Psoas muscle (tissue), 8 donors: ENCODE results near the gene FAM187B. TPM values are rescaled to one million over a fixed set of nuclear protein-coding genes. Genes with fewer than 3 reads are reported as not detected.

Experiments used
- ATAC-seq, 4 donors: fragments of 200-7000 bp; cut with Tn5 transposase; one replicate each; pipeline ENCODE4 v1.9.1; 2020; ENCODE audit warnings: moderate library complexity in 3 of 4, mild to moderate bottlenecking in 2 of 4
- DNase-seq, 2 donors: peaks; one replicate each; pipeline ENCODE4 v3.0.0-alpha.2; 2020
- H3K27ac ChIP-seq: fragments of 200-600 bp; one replicate; pipeline ENCODE4 v1.8.0; 2022
- H3K27me3 ChIP-seq, 3 donors: fragments of 200-600 bp in 1 of 3; one replicate each; pipeline versions ENCODE4 v1.6.1 to v1.8.0; 2013 to 2022; ENCODE audit warnings: low read length in 2 of 3, mild to moderate bottlenecking in 2 of 3, moderate library complexity in 1 of 3; ENCODE audit not compliant: insufficient read depth in 3 of 3
- H3K36me3 ChIP-seq, 2 donors: fragments of 200-600 bp in 1 of 2; one replicate each; pipeline versions ENCODE4 v1.6.1 to v1.8.0; 2013 to 2022; ENCODE audit warnings: low read depth in 1 of 2, mild to moderate bottlenecking in 1 of 2, moderate library complexity in 1 of 2; ENCODE audit not compliant: insufficient read depth in 1 of 2
- H3K4me1 ChIP-seq: fragments of 200-600 bp; one replicate; pipeline ENCODE4 v1.8.0; 2022
- H3K4me3 ChIP-seq: fragments of 200-600 bp; one replicate; pipeline ENCODE4 v1.8.0; 2022; ENCODE audit warnings: mild to moderate bottlenecking
- H3K9me3 ChIP-seq: fragments of 200-600 bp; one replicate; pipeline ENCODE4 v1.8.0; 2022
- WGBS, 3 donors: extraction: QIAGEN DNeasy Blood & Tissue Kit; methylation state at CpG; one replicate each; pipeline versions ENCODE4 v1.1.6 to v1.1.7; 2013; 5-methylcytosine and 5-hydroxymethylcytosine counted together
- intact Hi-C, 2 donors: fragments of 100-400 bp; cut with DNase I; formaldehyde crosslinking; loops; one replicate each; pipeline versions ENCODE4 v1.11.0 to v1.14.2; 2022
- polyA plus RNA-seq, 3 donors: library from polyadenylated mRNA; stranded (reverse); fragments of 200-250 nt; gene quantifications; one replicate each; pipeline ENCODE4 v1.2.3, GENCODE V29; 2013
- total RNA-seq, 4 donors: library from RNA; stranded (reverse); fragmentation: NEBNext Ultra II Directional in 2 of 4; extraction: Animal tissue kit (Norgen Biotek cat#: 25700) in 2 of 4; gene quantifications; one replicate each; pipeline versions ENCODE4 v1.2.1 to v1.2.4, GENCODE V29; 2021 to 2023
- TF ChIP-seq, protein P1 (sequence below): fragments of 200-600 bp; IDR thresholded peaks from one replicate; pipeline ENCODE4 v1.8.0; 2022; ENCODE audit warnings: antibody characterized with exemption
- donor health status: healthy with polysubstance abuse.
- donor health status: DM: no; HTN: no; CAD: no; lungs with moderate emphysema.
- donor health status: Bipolar disorder and iron deficiency.
- donor health status: healthy.
- donor health status: DM: yes; HTN: yes; CAD: no.
- donor health status: DM: no; HTN: no; CAD: no.
- donor health status: DM: no; HTN: no; CAD: no.
- donor health status: DM: yes; HTN: yes; CAD: no.

FAM187B gene
- total and polyA plus RNA-seq, 7 donors = 0.03 TPM; not detected in 6

DNA sequence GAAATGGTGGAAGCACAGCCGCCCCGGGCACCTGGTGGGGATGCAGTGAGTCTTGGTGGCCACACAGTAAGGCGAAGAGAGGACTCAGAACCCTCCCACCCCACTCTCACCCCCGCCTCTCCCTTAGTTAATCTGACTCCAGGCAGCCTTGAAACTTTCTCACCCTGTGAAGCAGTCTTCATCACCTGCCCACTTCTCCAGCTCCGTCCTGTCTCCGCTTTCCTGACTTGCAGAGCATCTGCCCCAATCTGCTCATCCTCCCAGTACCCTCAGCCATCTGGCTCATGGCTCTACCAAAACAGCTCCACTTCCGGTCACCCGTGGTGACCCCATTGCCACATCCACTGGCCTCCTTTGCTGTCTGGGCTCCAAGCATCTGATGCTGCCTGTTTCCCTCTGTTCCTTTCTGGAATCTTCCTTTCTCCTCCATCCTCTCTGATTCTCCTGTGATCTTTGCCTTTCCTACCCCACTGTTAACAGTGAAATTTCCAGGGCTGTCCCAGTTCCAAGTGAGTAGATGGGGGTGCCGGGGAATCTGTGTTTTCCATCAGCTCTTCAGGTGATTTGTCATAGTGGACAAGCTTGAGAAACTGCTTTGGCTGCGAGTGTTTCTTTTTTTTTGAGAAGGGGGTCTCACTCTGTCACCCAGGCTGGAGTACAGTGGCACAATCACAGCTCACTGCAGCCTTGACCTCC is 44.6 kb upstream of the FAM187B start:
- no peaks in the 10 kb centered on the region for H3K27me3 ChIP-seq
- no peak for DNase-seq
- H3K4me3 ChIP-seq = no peak overlapping the region
- no peak for ATAC-seq
- no peaks in the 10 kb centered on the region for H3K9me3 ChIP-seq
- intact Hi-C loops = loop anchor here in 1 of 2 donors (10.0 kb wide), 1 partner anchor 222 kb away; the partner anchor contains the start of gene KRTDAP
- peaks cover 5% of the 10 kb centered on the region for H3K4me1 ChIP-seq
- H3K36me3 ChIP-seq = peaks cover 5 to 78% of the 10 kb centered on the region in 2 donors
- 67 to 82% (median 68%) methylated on average over 10 of the region's 10 CpGs for WGBS, 3 donors
- no peak overlapping the region for H3K27ac ChIP-seq
- TF ChIP-seq, protein P1, sequence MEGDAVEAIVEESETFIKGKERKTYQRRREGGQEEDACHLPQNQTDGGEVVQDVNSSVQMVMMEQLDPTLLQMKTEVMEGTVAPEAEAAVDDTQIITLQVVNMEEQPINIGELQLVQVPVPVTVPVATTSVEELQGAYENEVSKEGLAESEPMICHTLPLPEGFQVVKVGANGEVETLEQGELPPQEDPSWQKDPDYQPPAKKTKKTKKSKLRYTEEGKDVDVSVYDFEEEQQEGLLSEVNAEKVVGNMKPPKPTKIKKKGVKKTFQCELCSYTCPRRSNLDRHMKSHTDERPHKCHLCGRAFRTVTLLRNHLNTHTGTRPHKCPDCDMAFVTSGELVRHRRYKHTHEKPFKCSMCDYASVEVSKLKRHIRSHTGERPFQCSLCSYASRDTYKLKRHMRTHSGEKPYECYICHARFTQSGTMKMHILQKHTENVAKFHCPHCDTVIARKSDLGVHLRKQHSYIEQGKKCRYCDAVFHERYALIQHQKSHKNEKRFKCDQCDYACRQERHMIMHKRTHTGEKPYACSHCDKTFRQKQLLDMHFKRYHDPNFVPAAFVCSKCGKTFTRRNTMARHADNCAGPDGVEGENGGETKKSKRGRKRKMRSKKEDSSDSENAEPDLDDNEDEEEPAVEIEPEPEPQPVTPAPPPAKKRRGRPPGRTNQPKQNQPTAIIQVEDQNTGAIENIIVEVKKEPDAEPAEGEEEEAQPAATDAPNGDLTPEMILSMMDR = no peak

DNA sequence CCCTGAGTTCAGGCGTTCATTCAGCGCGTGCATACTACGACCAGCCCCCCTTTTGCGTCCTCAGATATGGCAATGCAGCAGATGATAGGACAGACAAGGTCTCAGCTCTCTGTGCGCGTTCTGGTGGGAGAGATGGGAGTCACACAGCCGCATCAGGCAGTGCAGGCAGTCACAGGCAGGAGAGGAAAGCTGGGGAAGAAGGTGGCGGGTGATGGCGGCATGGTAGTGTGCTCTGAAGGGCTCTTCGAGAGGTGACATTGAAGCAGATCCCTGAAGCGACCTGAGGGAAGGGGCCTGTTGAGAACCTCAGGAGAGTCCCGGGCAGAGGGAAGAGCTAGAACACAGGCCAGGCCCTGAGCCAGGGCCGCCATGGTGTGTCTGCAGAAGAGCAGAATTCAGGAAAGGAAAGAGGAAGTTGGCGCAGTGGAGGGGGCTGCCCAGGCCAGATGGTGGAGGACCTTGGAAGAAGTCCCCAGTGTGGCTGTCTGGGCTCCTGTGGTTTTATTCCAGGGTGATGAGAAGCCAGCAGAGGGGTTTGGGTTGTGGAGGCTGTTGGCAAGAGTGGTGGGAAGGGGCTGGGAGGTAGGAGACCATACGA is 43.7 kb upstream of the FAM187B start:
- Histone ChIP-seq H3K36me3 (peaks cover 5 to 71% of the 10 kb centered on the region in 2 donors), H3K4me1 (peaks cover 5% of the 10 kb centered on the region), H3K9me3 (no peaks in the 10 kb centered on the region), H3K27me3 (no peaks in the 10 kb centered on the region), H3K27ac (no peak overlapping the region), H3K4me3 (no peak overlapping the region)
- TF ChIP-seq, protein P1 = no peak
- intact Hi-C loops = loop anchor here in 1 of 2 donors (10.0 kb wide), 1 partner anchor 223 kb away; the partner anchor contains the start of gene KRTDAP
- DNase-seq (no peak), ATAC-seq (no peak)
- 87 to 92% (median 87%) methylated on average over 16 of the region's 16 CpGs for WGBS, 3 donors

DNA sequence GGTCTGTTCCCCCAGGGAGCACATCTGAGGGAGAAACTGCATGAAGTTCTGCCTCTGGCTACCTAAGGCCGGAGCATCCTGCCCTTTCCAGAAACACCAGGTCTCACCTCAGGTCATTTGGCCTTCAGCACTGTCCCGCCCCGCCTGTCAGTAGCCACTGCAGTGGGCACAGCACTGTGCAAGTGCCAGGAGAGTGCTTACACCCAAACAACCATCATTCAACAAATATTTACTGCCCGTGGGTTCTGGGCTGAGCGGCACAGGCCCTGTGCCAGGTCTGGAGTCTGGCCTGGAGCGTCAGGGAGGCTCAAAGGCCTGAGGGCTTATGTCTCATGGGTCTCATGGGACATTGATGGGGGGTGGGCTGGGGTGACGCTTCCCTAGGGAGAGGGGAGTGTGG is 43.0 kb upstream of the FAM187B start:
- H3K27ac ChIP-seq = peak overlapping the region; percentile 15
- ATAC-seq = no peak

DNA sequence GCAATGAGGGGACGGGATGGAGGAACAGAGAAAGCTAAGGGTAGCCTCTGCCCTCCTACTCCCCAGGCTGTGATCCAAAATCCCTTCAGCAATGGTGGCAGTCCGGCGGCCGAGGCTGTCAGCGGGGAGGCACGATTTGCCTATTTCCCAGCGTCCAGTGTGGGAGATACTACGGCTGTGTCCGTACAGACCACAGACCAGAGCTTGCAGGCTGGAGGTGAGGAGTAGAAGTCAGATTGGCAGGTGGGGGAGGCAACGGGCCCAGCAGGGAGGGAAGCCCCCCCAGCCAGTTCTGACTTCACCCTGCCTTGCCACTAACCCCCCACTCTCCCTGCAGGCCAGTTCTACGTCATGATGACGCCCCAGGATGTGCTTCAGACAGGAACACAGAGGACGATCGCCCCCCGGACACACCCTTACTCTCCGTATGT is 41.9 kb upstream of the FAM187B start:
- H3K27me3 ChIP-seq = no peaks in the 10 kb centered on the region
- H3K36me3 ChIP-seq = peaks cover 5 to 53% of the 10 kb centered on the region in 2 donors
- ATAC-seq (no peak), DNase-seq (peak in 1 of 2 donors; percentile 36)
- H3K4me1 ChIP-seq = peaks cover 22% of the 10 kb centered on the region
- 83 to 91% (median 87%) methylated on average over 16 of the region's 16 CpGs for WGBS, 3 donors
- H3K9me3 ChIP-seq = no peaks in the 10 kb centered on the region
- peak overlapping the region; percentile 93 for H3K27ac ChIP-seq
- TF ChIP-seq, protein P1 = no peak
- H3K4me3 ChIP-seq = no peak overlapping the region
- intact Hi-C loops = loop anchor here in 1 of 2 donors (10.0 kb wide), 1 partner anchor 224 kb away; the partner anchor contains the start of gene KRTDAP

More for the DNA sequence above, 43.0 kb upstream of the FAM187B start:
- H3K36me3 ChIP-seq = peaks cover 5 to 64% of the 10 kb centered on the region in 2 donors
- TF ChIP-seq, protein P1 = no peak
- H3K4me1 ChIP-seq = peaks cover 10% of the 10 kb centered on the region
- no peak overlapping the region for H3K4me3 ChIP-seq
- peak in 1 of 2 donors; percentile 31 for DNase-seq
- no peaks in the 10 kb centered on the region for H3K9me3 ChIP-seq
- 71 to 79% (median 79%) methylated on average over 7 of the region's 7 CpGs for WGBS, 3 donors
- H3K27me3 ChIP-seq = no peaks in the 10 kb centered on the region
- intact Hi-C loops = loop anchor here in 1 of 2 donors (10.0 kb wide), 1 partner anchor 223 kb away; the partner anchor contains the start of gene KRTDAP
